GM19193 (cell line): ENCODE results near the gene KRT15.

Source experiments
- POLR2A ChIP-seq: IDR thresholded peaks from 4 replicates; pipeline ENCODE4 v1.6.1; 2011; ENCODE audit not compliant: insufficient read depth, insufficient read length; ENCODE audit errors: extremely low read depth

The KRT15 gene

GRCh38 chr17:41522301-41523224, 3.9 kb upstream of the KRT15 start:
- TF ChIP-seq POLR2A: no peak

GRCh38 chr17:41521574-41522261, 3.0 kb upstream of the KRT15 start:
- TF ChIP-seq POLR2A: no peak

GRCh38 chr17:41520821-41521521, 2.3 kb upstream of the KRT15 start:
- TF ChIP-seq POLR2A: no peak

- no peak for TF ChIP-seq POLR2A
Observed at GRCh38 chr17:41519501-41520224, 973 bp upstream of the KRT15 start.

DNA sequence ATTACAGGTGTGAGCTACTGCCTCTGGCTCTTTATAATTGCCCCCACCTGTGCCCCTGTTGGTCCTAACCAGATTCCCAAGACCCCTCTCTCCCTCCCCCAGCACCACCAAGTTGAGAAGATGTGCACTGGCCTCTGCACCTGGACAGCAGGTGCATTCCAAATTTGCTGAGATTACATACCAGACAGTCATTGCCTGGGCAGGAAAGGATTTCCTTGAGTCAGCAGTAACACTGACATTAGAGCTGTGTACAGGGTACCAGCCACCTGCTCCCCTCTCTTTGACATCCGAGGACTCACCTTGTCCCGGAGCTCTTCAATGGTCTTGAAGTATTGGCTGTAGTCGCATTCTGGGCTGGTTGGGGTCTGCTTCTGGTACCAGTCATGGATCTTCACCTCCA, 659 bp downstream of the KRT15 start:
- no peak for TF ChIP-seq POLR2A

DNA sequence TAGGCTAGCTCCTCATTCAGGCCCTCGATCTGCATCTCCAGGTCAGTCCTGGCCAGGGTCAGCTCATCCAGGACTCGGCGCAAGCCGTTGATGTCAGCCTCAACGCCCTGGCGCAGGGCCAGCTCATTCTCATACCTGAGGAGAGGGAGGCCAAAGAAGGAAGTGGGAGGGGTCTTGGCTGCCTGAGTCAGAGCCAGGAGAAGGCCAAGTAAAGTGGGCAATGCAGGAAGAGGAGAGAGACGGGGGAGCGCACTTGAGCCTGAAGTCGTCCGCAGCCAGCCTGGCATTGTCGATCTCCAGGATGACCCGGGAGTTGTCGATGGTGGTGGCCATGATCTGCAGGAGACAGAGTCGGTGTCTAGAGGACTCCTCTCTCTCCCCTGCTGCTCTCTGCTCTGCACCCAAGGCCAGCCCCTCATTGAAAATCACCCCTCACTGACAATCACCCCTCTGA, 1.8 kb downstream of the KRT15 start:
- no peak for TF ChIP-seq POLR2A

- no peak for TF ChIP-seq POLR2A
Observed at GRCh38 chr17:41516147-41516829, 2.4 kb downstream of the KRT15 start.

DNA sequence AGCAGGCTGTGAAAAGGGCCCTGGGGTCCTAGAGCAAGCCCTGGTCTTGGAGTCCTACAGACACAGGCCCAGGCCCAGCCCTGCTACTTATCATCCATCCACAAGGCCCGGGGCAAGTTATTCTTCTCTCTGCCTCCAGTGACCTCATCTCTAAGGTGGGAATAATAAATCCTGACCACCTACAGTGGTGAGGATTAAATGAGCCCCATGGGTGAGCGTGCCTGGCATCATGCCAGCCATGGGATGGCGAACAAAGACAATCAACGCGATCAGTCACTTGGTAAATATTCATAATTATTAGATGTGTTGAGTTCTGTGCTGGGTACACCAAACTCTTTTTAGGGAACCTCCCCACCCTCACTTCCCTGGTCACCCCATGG, 5.5 kb downstream of the KRT15 start:
- TF ChIP-seq POLR2A: no peak

DNA sequence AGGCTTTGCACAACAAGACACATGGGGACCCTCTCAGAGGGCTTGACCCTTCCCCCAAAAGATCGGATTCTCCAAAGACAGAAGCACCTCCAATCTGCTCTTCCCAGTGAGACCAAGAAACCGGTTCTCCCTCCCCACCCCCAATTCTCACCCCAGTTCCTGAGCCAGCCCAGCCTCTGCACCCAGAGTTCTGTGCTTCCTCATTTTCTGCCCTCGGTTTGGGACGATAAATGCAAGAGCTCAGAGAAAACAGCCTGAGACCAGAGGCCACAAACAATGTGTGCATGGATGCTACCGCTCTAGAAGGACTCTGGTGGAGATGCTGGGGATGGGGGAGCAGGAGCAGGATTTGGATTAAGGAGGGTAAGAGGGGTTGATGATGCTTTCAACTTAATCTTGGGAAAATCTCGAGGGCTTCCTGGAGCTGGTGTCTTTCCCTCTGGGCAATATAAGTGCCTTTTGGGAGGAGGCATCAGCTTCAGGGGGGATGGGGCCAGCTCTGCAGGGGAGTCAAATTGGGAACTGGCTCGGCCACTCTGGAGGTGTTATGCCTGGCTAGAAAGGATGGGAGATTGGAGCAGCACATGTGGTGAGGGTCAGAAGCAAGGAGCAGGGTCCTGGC, 6.0 kb downstream of the KRT15 start:
- no peak for TF ChIP-seq POLR2A

- no peak for TF ChIP-seq POLR2A
Observed at GRCh38 chr17:41511716-41512115, 7.0 kb downstream of the KRT15 start.

DNA sequence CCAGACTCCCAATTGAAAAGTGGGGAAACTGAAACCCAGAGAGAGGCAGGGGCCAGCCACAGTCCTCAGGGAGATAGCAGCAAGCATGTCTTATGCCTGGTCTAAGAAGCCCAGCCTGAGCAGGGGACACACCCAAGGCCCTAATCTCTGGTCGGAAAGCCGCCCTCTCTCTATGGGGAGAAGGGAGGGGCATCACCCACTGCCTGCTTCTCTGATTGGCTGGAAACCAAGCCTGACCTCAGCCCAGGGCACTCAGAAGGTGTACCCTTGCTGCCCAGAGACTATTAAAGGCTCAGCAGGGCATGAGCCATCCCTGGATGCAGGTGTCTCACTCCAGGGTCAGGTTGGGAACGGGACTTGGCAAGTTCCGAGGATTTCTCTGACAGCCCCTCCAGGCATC, 7.6 kb downstream of the KRT15 start:
- TF ChIP-seq POLR2A: no peak

DNA sequence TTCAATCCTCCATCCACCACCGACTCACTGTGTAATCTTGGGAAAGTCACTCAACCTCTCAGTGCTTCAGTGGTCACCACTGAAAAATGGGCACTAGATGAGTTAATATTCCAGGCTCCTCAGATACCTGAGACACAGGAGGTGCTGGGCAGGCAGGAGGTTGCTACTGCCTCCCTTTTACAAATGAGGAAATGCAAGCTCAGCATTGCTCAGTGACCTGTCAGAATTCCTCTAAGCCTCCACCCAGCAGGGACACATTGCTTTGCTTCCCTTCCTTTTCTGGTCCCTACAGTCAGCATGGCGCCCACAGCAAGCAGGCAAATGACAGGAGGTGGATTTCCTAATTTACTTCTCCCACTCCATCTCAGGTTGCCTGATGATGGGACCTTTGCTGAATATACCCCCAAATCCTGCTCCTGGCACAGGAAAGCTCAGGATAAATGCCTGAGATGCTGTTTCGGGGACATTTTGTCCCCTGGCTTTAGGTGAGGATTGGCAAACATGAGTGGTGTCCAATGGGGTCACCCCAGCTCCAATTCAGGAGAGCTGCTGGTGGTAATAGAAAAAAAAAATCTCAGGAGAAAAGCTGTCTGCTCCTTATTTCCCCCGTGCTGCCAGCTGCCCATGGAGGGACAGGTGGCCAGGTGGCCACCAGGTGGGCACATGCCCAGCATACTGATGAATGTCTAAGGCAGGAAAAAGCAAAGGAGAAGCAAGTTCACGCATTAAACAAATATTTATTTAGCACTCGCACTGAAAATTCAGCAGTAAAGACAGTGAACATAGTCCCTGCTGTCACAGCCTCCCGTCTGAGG, 8.2 kb downstream of the KRT15 start:
- TF ChIP-seq POLR2A: no peak

- no peak for TF ChIP-seq POLR2A
Observed at GRCh38 chr17:41507315-41507880, 11.3 kb downstream of the KRT15 start.
